ENCODE results near the gene CRACR2B.

Gene CRACR2B

GRCh38 chr11:875203-875602 lies 47.5 kb downstream of the CRACR2B start:
- CTCF ChIA-PET, result no interaction called here
- H3K4me3 ChIP-seq (ENCODE audit: control insufficient read depth in 1 of 7, extremely low read depth in 1 of 7, insufficient read depth in 4 of 7, low read depth in 2 of 7, low read length in 6 of 7), result no peak overlapping the region
- WGBS (ENCODE audit: insufficient coverage), result 95% methylated on average over 15 of the region's 16 CpGs
- H3K36me3 ChIP-seq (ENCODE audit: control insufficient read depth in 4 of 4, insufficient read depth in 4 of 4, low read length in 3 of 4), result peaks cover 0 to 31% (median 20%) of the 10 kb centered on the region in 4 experiments
- no peak for DNase-seq
- no peak overlapping the region for H3K27ac ChIP-seq (ENCODE audit: insufficient read depth in 1 of 2, low read depth in 1 of 2, low read length in 2 of 2, poor library complexity in 1 of 2, severe bottlenecking in 2 of 2)
- no peaks in the 10 kb centered on the region for H3K27me3 ChIP-seq (replicated peaks in 2 of 5; ENCODE audit: control insufficient read depth in 4 of 5, insufficient read depth in 5 of 5, low read length in 4 of 5)
- H3K9me3 ChIP-seq (ENCODE audit: control extremely low read depth in 1 of 5, control insufficient read depth in 4 of 5, insufficient read depth in 2 of 5, low read depth in 1 of 5, low read length in 4 of 5), result no peaks in the 10 kb centered on the region
- no peaks in the 10 kb centered on the region for H3K4me1 ChIP-seq (ENCODE audit: control extremely low read depth in 1 of 4, control insufficient read depth in 4 of 4, insufficient read depth in 4 of 4, low read length in 3 of 4)
- POLR2A ChIA-PET, result interaction anchor here (0.6 kb wide), 1 partner anchor 13 kb away, joined by 4 read pairs; no protein-coding TSS in a partner anchor

- Histone ChIP-seq H3K27ac (ENCODE audit: insufficient read depth in 1 of 2, low read depth in 1 of 2, low read length in 2 of 2, poor library complexity in 1 of 2, severe bottlenecking in 2 of 2) (no peak overlapping the region), H3K36me3 (ENCODE audit: control insufficient read depth in 4 of 4, insufficient read depth in 4 of 4, low read length in 3 of 4) (peaks cover 0 to 37% (median 24%) of the 10 kb centered on the region in 4 experiments), H3K4me3 (ENCODE audit: control insufficient read depth in 1 of 7, extremely low read depth in 1 of 7, insufficient read depth in 4 of 7, low read depth in 2 of 7, low read length in 6 of 7) (no peak overlapping the region), H3K4me1 (ENCODE audit: control extremely low read depth in 1 of 4, control insufficient read depth in 4 of 4, insufficient read depth in 4 of 4, low read length in 3 of 4) (no peaks in the 10 kb centered on the region), H3K9me3 (ENCODE audit: control extremely low read depth in 1 of 5, control insufficient read depth in 4 of 5, insufficient read depth in 2 of 5, low read depth in 1 of 5, low read length in 4 of 5) (no peaks in the 10 kb centered on the region), H3K27me3 (replicated peaks in 2 of 5; ENCODE audit: control insufficient read depth in 4 of 5, insufficient read depth in 5 of 5, low read length in 4 of 5) (no peaks in the 10 kb centered on the region)
- 93% methylated on average over 21 of the region's 21 CpGs for WGBS (ENCODE audit: insufficient coverage)
- POLR2A ChIA-PET, result no interaction called here
- peak; percentile 16 to 74 (median 48) for DNase-seq
- CTCF ChIA-PET, result interaction anchor here (0.7 kb wide), 1 partner anchor 18 kb away, joined by 4 read pairs; no protein-coding TSS in a partner anchor
Observed at GRCh38 chr11:875769-876301, 48.1 kb downstream of the CRACR2B start.

- Histone ChIP-seq H3K27me3 (replicated peaks in 2 of 5; ENCODE audit: control insufficient read depth in 4 of 5, insufficient read depth in 5 of 5, low read length in 4 of 5) (no peaks in the 10 kb centered on the region), H3K4me1 (ENCODE audit: control extremely low read depth in 1 of 4, control insufficient read depth in 4 of 4, insufficient read depth in 4 of 4, low read length in 3 of 4) (no peaks in the 10 kb centered on the region), H3K36me3 (ENCODE audit: control insufficient read depth in 4 of 4, insufficient read depth in 4 of 4, low read length in 3 of 4) (peaks cover 2 to 36% (median 24%) of the 10 kb centered on the region in 4 experiments), H3K4me3 (ENCODE audit: control insufficient read depth in 1 of 7, extremely low read depth in 1 of 7, insufficient read depth in 4 of 7, low read depth in 2 of 7, low read length in 6 of 7) (no peak overlapping the region), H3K27ac (ENCODE audit: insufficient read depth in 1 of 2, low read depth in 1 of 2, low read length in 2 of 2, poor library complexity in 1 of 2, severe bottlenecking in 2 of 2) (no peak overlapping the region), H3K9me3 (ENCODE audit: control extremely low read depth in 1 of 5, control insufficient read depth in 4 of 5, insufficient read depth in 2 of 5, low read depth in 1 of 5, low read length in 4 of 5) (no peaks in the 10 kb centered on the region)
- ChIA-PET POLR2A (no interaction called here), CTCF (interaction anchor here (0.7 kb wide), 1 partner anchor 17 kb away, joined by 4 read pairs; no protein-coding TSS in a partner anchor)
- no peak for DNase-seq
- 92% methylated on average over 12 of the region's 12 CpGs for WGBS (ENCODE audit: insufficient coverage)
Observed at GRCh38 chr11:876545-876944, 48.8 kb downstream of the CRACR2B start.

- no peaks in the 10 kb centered on the region for H3K27me3 ChIP-seq (replicated peaks in 2 of 5; ENCODE audit: control insufficient read depth in 4 of 5, insufficient read depth in 5 of 5, low read length in 4 of 5)
- 92% methylated on average over 5 of the region's 11 CpGs for WGBS (ENCODE audit: insufficient coverage)
- H3K4me3 ChIP-seq (ENCODE audit: control insufficient read depth in 1 of 7, extremely low read depth in 1 of 7, insufficient read depth in 4 of 7, low read depth in 2 of 7, low read length in 6 of 7), result no peak overlapping the region
- H3K4me1 ChIP-seq (ENCODE audit: control extremely low read depth in 1 of 4, control insufficient read depth in 4 of 4, insufficient read depth in 4 of 4, low read length in 3 of 4), result no peaks in the 10 kb centered on the region
- ChIA-PET POLR2A (no interaction called here), CTCF (interaction anchor here (0.5 to 1.4 kb wide), 2 partner anchors 12 to 29 kb away, joined by 3 to 5 read pairs; no protein-coding TSS in a partner anchor)
- no peak overlapping the region for H3K27ac ChIP-seq (ENCODE audit: insufficient read depth in 1 of 2, low read depth in 1 of 2, low read length in 2 of 2, poor library complexity in 1 of 2, severe bottlenecking in 2 of 2)
- peaks cover 2 to 38% (median 23%) of the 10 kb centered on the region in 4 experiments for H3K36me3 ChIP-seq (ENCODE audit: control insufficient read depth in 4 of 4, insufficient read depth in 4 of 4, low read length in 3 of 4)
- H3K9me3 ChIP-seq (ENCODE audit: control extremely low read depth in 1 of 5, control insufficient read depth in 4 of 5, insufficient read depth in 2 of 5, low read depth in 1 of 5, low read length in 4 of 5), result no peaks in the 10 kb centered on the region
- peak; percentile 22 to 50 (median 43) for DNase-seq
Observed at GRCh38 chr11:877565-877964, 49.8 kb downstream of the CRACR2B start.

GRCh38 chr11:880447-880846 lies 52.7 kb downstream of the CRACR2B start:
- ChIA-PET POLR2A (no interaction called here), CTCF (interaction anchor here (1.3 to 1.5 kb wide), 2 partner anchors 8 to 12 kb away, joined by 4 to 5 read pairs; no protein-coding TSS in a partner anchor)
- WGBS (ENCODE audit: insufficient coverage), result 95% methylated on average over 8 of the region's 14 CpGs
- Histone ChIP-seq H3K27ac (ENCODE audit: insufficient read depth in 1 of 2, low read depth in 1 of 2, low read length in 2 of 2, poor library complexity in 1 of 2, severe bottlenecking in 2 of 2) (no peak overlapping the region), H3K4me1 (ENCODE audit: control extremely low read depth in 1 of 4, control insufficient read depth in 4 of 4, insufficient read depth in 4 of 4, low read length in 3 of 4) (peaks cover 0 to 2% (median 0%) of the 10 kb centered on the region in 4 experiments), H3K27me3 (replicated peaks in 2 of 5; ENCODE audit: control insufficient read depth in 4 of 5, insufficient read depth in 5 of 5, low read length in 4 of 5) (no peaks in the 10 kb centered on the region), H3K4me3 (ENCODE audit: control insufficient read depth in 1 of 7, extremely low read depth in 1 of 7, insufficient read depth in 4 of 7, low read depth in 2 of 7, low read length in 6 of 7) (no peak overlapping the region), H3K36me3 (ENCODE audit: control insufficient read depth in 4 of 4, insufficient read depth in 4 of 4, low read length in 3 of 4) (peaks cover 2 to 52% (median 36%) of the 10 kb centered on the region in 4 experiments), H3K9me3 (ENCODE audit: control extremely low read depth in 1 of 5, control insufficient read depth in 4 of 5, insufficient read depth in 2 of 5, low read depth in 1 of 5, low read length in 4 of 5) (no peaks in the 10 kb centered on the region)
- DNase-seq, result peak in 1 of 3 donors; percentile 9

Measured in common myeloid progenitor, CD34-positive (primary cell).